GM18861 (cell line): Measurements from ENCODE around the gene ZNF442.
"Not testable (repeated sequence)": the region's sequence is repeated elsewhere in the genome, so short reads cannot be mapped to it uniquely, and the experiment has no call there.

ENCODE experiments used
- ATAC-seq: cut with Tn5 transposase; IDR thresholded peaks from one replicate; pipeline ENCODE4 v1.9.1; 2021; ENCODE audit not compliant: unreplicated experiment

ZNF442 gene

GRCh38 chr19:12331211-12331941, 34.1 kb downstream of the ZNF442 start:
- peak; percentile 31 for ATAC-seq

DNA sequence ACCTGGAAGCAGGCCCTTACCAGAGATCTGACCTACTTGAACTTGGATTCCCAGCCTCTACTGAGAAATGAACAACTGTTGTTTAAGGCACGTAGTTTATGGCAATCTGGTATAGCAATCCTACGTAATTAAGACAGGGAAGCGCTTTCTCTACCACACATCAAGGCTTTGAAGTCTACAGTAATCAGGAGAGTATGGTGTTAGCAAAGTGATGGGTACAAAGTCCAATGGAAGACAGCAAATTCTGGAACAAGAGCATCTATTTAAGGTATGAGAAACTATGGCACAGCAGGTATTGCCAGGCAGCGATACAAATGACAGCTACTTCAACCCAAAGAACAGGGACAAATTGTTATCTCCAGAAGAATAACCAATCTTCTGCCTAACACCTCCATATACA, 35.1 kb downstream of the ZNF442 start:
- ATAC-seq, result no peak

DNA sequence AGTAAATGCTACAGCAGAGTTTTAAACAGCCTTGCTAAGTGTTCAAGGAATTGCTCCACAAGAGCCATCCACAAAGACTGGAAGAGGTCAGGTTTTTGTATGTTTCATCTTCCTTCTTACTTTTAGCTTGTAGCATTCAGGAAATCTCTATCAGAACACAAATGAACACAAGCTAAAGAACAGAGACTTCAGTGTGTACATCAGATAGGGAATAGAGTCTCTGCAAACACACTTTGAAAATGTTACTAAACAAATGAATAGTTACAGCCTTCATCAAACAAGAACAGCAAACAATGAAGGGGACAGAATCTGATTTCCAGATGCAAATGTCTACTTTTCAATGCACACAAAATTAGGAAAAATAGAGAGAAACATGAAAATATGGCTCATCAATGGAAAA, 39.8 kb downstream of the ZNF442 start:
- no peak for ATAC-seq

- no peak for ATAC-seq
These were observed 46.6 kb downstream of the ZNF442 start for GRCh38 chr19:12318782-12319413.

GRCh38 chr19:12314553-12314952, 50.9 kb downstream of the ZNF442 start:
- ATAC-seq, result no peak

- not testable (repeated sequence) for ATAC-seq
These were observed 56.6 kb downstream of the ZNF442 start for GRCh38 chr19:12308891-12309290.
